HCT116 (cell line): ENCODE results near the gene SEPTIN2.

Source experiments
- CEBPB ChIP-seq: IDR thresholded peaks from 2 replicates; pipeline ENCODE4 v1.6.1; 2012; ENCODE audit warnings: low read depth
- EGR1 ChIP-seq: IDR thresholded peaks from 2 replicates; pipeline ENCODE4 v1.6.1; 2012; ENCODE audit warnings: low read depth
- EZH2 ChIP-seq: fragments of 200-600 bp; sonication (generic); IDR thresholded peaks from 2 replicates; pipeline ENCODE4 v1.6.1; 2017; ENCODE audit warnings: antibody characterized with exemption, mixed run types
- EZH2phosphoT487 ChIP-seq: fragments of 200-600 bp; IDR thresholded peaks from 2 replicates; pipeline ENCODE4 v1.6.1; 2018; ENCODE audit warnings: antibody characterized with exemption, borderline replicate concordance
- POLR2A ChIP-seq: IDR thresholded peaks from 2 replicates; pipeline ENCODE4 v1.7.0; 2011; ENCODE audit warnings: borderline replicate concordance; ENCODE audit not compliant: insufficient read depth, insufficient read length; ENCODE audit errors: extremely low read depth
- POLR2AphosphoS5 ChIP-seq: IDR thresholded peaks from 2 replicates; pipeline ENCODE4 v1.6.1; 2011; ENCODE audit warnings: mild to moderate bottlenecking, low read depth, low read length, moderate library complexity
- YY1 ChIP-seq: IDR thresholded peaks from 2 replicates; pipeline ENCODE4 v1.6.1; 2011; ENCODE audit warnings: low read length, low read depth, moderate library complexity, mild to moderate bottlenecking; ENCODE audit not compliant: insufficient replicate concordance; ENCODE audit errors: extremely low read depth
- TF ChIP-seq, protein P1 (sequence below), 3 experiments: fragments of 200-600 bp in 1 of 3; sonication (generic) in 1 of 3; IDR thresholded peaks in 2 of 3; conservative IDR thresholded peaks in 1 of 3; 2 replicates each; pipeline ENCODE4 v1.5.1; 2012 to 2017; ENCODE audit warnings: low read depth in 2 of 3, low read length in 2 of 3, antibody characterized with exemption in 1 of 3, borderline replicate concordance in 1 of 3, control low read depth in 1 of 3, mild to moderate bottlenecking in 1 of 3, mixed read lengths in 1 of 3, mixed run types in 1 of 3, moderate library complexity in 1 of 3; ENCODE audit not compliant: insufficient read depth in 1 of 3
- TF ChIP-seq, protein P2 (sequence below): IDR thresholded peaks from 2 replicates; pipeline ENCODE4 v1.6.1; 2012; ENCODE audit warnings: low read depth

DNA sequence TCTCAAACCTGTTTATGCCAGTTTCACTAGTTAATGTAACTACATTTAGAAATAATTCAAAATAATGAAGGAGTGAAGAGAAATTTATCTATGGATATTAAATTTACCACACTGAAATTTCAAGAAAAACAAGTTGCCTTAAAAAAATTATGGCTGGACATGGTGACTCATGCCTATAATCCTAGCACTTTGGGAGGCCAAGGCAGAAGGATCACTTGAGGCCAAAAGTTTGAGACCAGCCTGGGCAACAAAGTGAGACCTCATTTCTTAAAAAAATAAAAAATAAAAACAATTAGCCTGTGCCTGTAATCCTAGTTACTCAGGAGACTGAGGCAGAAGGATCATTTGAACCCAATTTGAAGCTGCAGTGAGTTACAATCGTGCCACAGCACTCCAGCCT is 30.1 kb upstream of the SEPTIN2 start:
- TF ChIP-seq POLR2AphosphoS5, result no peak
- no peak for TF ChIP-seq EZH2phosphoT487
- TF ChIP-seq, protein P1, sequence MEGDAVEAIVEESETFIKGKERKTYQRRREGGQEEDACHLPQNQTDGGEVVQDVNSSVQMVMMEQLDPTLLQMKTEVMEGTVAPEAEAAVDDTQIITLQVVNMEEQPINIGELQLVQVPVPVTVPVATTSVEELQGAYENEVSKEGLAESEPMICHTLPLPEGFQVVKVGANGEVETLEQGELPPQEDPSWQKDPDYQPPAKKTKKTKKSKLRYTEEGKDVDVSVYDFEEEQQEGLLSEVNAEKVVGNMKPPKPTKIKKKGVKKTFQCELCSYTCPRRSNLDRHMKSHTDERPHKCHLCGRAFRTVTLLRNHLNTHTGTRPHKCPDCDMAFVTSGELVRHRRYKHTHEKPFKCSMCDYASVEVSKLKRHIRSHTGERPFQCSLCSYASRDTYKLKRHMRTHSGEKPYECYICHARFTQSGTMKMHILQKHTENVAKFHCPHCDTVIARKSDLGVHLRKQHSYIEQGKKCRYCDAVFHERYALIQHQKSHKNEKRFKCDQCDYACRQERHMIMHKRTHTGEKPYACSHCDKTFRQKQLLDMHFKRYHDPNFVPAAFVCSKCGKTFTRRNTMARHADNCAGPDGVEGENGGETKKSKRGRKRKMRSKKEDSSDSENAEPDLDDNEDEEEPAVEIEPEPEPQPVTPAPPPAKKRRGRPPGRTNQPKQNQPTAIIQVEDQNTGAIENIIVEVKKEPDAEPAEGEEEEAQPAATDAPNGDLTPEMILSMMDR (IDR thresholded peaks at IDR 0.05 in 2 of 3, conservative IDR thresholded peaks at IDR 0.05 in 1 of 3; ENCODE audit: borderline replicate concordance in 1 of 3, insufficient read depth in 1 of 3, low read depth in 2 of 3, low read length in 2 of 3), result no peak
- TF ChIP-seq CEBPB, result no peak
- TF ChIP-seq YY1, result no peak
- no peak for TF ChIP-seq EZH2
- TF ChIP-seq, protein P2, sequence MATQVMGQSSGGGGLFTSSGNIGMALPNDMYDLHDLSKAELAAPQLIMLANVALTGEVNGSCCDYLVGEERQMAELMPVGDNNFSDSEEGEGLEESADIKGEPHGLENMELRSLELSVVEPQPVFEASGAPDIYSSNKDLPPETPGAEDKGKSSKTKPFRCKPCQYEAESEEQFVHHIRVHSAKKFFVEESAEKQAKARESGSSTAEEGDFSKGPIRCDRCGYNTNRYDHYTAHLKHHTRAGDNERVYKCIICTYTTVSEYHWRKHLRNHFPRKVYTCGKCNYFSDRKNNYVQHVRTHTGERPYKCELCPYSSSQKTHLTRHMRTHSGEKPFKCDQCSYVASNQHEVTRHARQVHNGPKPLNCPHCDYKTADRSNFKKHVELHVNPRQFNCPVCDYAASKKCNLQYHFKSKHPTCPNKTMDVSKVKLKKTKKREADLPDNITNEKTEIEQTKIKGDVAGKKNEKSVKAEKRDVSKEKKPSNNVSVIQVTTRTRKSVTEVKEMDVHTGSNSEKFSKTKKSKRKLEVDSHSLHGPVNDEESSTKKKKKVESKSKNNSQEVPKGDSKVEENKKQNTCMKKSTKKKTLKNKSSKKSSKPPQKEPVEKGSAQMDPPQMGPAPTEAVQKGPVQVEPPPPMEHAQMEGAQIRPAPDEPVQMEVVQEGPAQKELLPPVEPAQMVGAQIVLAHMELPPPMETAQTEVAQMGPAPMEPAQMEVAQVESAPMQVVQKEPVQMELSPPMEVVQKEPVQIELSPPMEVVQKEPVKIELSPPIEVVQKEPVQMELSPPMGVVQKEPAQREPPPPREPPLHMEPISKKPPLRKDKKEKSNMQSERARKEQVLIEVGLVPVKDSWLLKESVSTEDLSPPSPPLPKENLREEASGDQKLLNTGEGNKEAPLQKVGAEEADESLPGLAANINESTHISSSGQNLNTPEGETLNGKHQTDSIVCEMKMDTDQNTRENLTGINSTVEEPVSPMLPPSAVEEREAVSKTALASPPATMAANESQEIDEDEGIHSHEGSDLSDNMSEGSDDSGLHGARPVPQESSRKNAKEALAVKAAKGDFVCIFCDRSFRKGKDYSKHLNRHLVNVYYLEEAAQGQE, result no peak
- no peak for TF ChIP-seq POLR2A
- no peak for TF ChIP-seq EGR1
